Effector CD4-positive, alpha-beta T cell (primary cell): ENCODE measurements around the gene MVB12B.

ENCODE experiments used
- DNase-seq: peaks from one replicate; pipeline ENCODE4 v3.0.0-alpha.2; 2020

MVB12B gene

GRCh38 chr9:126363847-126364671, 37.4 kb downstream of the MVB12B start:
- DNase-seq = no peak

- no peak for DNase-seq
These were observed 39.2 kb downstream of the MVB12B start for GRCh38 chr9:126365780-126366179.

DNA sequence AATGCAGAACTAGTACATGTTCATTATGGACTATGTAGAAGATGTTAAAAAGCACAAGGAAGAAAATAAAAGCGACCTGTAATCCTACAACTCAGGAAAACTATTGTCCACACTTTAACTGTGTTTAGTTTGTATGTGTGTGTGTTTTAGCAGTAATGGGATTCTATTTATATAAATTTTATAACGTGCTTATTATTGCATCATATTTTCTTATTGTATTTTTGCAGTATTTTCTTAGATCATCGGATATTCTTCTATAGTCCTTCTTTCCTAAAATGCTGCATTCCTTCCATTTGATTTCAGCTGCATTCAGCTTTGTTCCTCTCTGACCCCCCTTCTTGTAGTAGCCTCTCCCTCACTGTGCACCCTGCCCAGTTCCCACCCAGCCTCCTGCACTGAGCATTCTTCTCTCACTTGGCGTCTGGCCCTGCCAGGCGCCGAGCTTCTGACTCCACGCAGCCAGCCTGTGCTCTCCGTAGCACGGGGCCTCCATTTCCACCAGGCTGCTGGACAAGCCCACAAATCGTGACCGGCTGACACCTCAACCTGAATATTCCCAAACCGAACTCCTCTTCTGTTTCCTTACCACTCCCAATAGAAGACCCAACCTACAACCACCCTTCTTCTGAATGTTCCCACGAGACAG, 39.9 kb downstream of the MVB12B start:
- no peak for DNase-seq

DNA sequence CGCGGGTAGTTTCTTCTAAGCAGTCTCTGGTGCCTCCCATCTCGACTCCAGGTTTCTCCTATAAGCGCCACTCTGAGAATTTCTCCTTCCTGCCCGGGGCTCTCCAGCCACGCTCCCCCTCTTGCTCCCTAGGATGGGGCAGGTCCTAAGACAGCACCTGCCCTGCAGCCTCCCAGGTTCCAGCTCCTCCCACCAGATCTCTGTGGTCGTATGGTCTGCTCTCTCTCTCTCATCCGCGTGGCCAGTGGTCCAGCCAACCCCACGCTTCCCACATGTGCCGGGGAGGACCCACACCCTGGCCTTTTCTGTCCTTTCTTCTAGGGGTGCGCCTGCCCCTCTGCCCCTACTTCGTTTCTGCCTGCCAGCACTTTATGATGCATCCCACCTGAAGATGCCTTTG, 40.5 kb downstream of the MVB12B start:
- DNase-seq = no peak

- no peak for DNase-seq
These were observed 41.0 kb downstream of the MVB12B start for GRCh38 chr9:126367616-126368015.

GRCh38 chr9:126368020-126368419, 41.4 kb downstream of the MVB12B start:
- DNase-seq = no peak

- DNase-seq = no peak
These were observed 44.6 kb downstream of the MVB12B start for GRCh38 chr9:126371007-126371870.

DNA sequence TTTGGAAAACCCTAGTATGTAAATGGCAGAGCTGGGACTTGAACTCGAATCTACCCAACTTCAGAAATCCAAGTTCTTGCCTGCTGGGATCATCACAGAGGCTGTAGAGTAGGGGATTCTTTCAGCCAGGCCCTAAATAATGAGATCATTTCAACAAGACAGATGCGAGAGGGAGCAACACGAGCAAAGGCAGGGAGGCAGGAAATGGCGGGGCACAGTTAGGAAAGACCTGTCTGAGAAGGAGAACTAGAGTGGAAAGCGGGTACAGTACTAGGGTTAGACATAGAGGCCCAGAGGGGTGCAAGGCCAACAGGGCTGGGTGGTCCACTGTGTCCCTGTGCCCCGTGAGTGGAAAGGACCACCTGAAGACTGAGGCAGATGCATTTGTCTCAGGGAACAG, 46.1 kb downstream of the MVB12B start:
- DNase-seq = no peak

DNA sequence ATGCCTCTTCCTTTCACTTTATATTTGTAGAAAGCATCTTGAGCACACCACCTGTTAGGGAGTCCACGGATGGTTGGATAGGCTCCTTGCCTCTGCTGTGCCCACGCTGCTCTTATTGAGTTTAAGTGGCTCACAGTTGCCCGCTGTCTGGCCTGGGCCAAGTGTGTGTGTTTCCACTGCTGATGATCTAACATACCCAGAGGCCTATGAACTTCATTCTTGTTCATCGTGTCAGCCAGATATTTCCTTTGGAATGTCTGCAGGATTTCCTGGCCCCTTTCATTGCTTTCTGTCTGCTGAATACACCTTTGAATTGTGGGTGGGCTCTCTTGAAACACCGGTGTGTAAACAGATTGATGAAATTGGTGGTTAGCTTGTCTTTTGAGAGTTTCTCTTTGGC, 46.6 kb downstream of the MVB12B start:
- DNase-seq = no peak

- no peak for DNase-seq
These were observed 47.7 kb downstream of the MVB12B start for GRCh38 chr9:126374366-126374781.

GRCh38 chr9:126375386-126375785, 48.8 kb downstream of the MVB12B start:
- DNase-seq = no peak

GRCh38 chr9:126376311-126377175, 49.9 kb downstream of the MVB12B start:
- no peak for DNase-seq

GRCh38 chr9:126377176-126377509, 50.5 kb downstream of the MVB12B start:
- DNase-seq = no peak

GRCh38 chr9:126377536-126377935, 50.9 kb downstream of the MVB12B start:
- DNase-seq = no peak

DNA sequence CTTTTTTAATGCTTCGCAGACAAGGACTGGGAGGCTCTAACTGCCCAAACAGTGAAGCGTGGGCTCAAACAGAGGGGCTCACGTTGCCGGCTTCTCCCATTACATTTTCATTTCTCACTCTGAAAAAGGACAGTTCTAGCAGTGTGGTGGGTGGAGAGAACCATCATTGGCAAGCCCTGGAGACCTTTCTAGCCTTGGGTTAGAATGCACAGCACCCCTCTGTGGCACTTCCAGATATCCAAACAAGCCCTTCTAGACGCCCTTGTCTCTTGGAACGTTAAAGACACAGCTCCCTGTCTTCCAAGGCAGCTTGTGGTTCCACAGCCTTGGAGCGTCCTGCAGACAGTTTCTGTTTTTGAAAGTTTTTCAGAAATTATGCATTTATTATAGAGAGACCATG, 52.1 kb downstream of the MVB12B start:
- DNase-seq = no peak

DNA sequence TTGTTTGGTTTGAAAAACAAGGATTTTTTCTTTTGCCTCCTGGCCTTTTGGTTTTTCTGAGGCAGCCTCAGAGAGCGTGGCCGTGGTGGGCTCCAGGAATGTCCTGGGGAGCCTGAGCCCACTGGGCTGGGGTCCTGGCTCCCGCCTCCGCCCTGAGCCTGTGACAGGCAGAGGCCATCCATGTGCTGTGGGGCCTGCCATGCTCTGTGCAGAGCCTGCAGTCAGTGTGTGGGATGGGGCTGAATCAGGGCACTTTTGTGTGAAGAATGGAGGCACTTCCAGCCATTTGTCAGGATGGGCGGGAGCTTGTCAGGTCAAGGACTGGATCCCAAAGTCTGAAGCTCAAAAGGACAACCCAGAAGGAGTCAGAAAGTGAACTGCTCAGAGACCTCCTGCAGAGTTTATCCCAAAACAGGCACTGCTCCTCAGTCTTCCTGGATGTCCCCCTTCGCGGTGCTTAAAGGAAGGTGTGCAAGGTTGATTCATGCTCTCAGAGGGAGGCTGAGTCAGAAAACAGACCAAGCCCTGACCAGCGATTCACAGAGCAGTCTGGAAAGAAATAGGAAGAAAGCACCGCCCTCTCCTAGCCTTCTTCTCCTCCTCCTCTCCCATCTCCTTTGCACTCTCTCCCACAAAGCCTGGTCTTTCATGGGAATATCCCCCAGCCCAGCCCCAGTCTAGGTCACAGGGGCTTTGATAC, 53.2 kb downstream of the MVB12B start:
- DNase-seq = no peak

GRCh38 chr9:126380447-126380846, 53.8 kb downstream of the MVB12B start:
- no peak for DNase-seq

DNA sequence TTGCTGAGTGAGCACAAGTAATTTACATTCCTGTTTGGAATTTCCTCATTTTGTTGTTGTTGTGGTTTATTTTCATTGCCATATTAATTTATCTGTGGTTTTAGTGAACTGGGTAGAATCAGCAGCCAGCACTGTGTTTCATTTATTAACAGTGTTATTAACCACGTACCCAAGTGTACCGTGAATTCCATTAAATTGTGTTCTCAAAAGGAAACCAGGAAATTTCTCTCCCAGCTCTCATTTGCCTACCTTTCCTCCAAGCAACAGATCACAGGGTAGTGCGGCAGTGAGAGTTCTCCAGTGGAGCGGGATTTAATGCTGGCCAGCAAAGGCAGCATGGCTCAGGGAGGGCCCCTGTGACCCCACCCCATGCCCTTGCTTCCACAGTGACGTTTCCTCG, 54.6 kb downstream of the MVB12B start:
- DNase-seq = no peak

GRCh38 chr9:126383406-126384046, 56.9 kb downstream of the MVB12B start:
- no peak for DNase-seq

DNA sequence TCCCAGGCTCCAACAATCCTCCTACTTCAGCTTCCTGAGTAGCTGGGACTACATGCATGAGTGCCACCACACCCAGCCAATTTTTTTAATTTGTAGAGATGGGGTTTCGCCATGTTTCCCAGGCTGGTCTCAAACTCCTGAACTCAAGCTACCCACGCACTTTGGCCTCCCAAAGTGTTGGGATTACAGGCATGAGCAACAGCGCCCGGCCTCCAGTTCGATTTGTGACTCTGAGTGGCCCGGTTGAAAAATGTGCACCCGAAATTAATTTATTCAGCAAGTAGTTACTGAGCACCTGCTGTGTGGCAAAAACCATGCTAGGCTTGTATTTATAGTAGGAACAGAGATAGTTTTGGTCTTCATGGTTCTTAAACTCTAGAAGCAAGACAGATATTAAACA, 58.3 kb downstream of the MVB12B start:
- DNase-seq = no peak

GRCh38 chr9:126386088-126386487, 59.5 kb downstream of the MVB12B start:
- DNase-seq = no peak
